Endothelial cell of umbilical vein (primary cell): ENCODE data around the gene MIA. TPM values are rescaled to one million over a fixed set of nuclear protein-coding genes. Genes with fewer than 3 reads are reported as not detected.

ENCODE experiments used
- BruUV-seq: library from RNA; stranded (reverse); fragments of 400-500 nt; replicated peaks from 2 replicates; lab custom pipeline; 2021; lab: Mats Ljungman, UMichigan
- CTCF ChIA-PET: fragments of 300-600, 350-600 bp; sonication (Branson Sonifier 250); formaldehyde crosslinking; loops from one replicate; lab custom pipeline; 2021; ENCODE audit warnings: antibody characterized with exemption, inconsistent platforms; lab: Charles Lee
- POLR2A ChIA-PET: fragments of 300-600, 350-600 bp; sonication (Branson Sonifier 250); formaldehyde crosslinking; loops from one replicate; lab custom pipeline; 2021; ENCODE audit warnings: antibody characterized with exemption, inconsistent platforms; lab: Charles Lee
- DNase-seq: peaks from one replicate; pipeline ENCODE4 v3.0.0-alpha.2; 2011; ENCODE audit warnings: low read depth, low spot score
- FAIRE-seq: peaks from 2 replicates; lab custom pipeline; 2011; peaks lifted over from hg19 to GRCh38; lab: Jason Lieb, UNC
- H2AFZ ChIP-seq: 2 replicates; pipeline ENCODE4 v1.6.0; 2012; ENCODE audit warnings: low read depth, low read length, control low read depth, inconsistent platforms
- H3K27ac ChIP-seq: 2 replicates; pipeline ENCODE4 v1.5.1; 2011; ENCODE audit warnings: low read depth, mild to moderate bottlenecking, control low read depth, low read length, moderate library complexity; ENCODE audit not compliant: insufficient read depth
- H3K27me3 ChIP-seq, 2 experiments: 2 replicates each; pipeline versions ENCODE4 v1.6.0 to v1.6.1; 2011; ENCODE audit warnings: low read length in 2 of 2, mixed read lengths in 1 of 2; ENCODE audit not compliant: control insufficient read depth in 2 of 2, insufficient read depth in 2 of 2
- H3K36me3 ChIP-seq, 2 experiments: 2 replicates in 1 of 2; 3 replicates in 1 of 2; pipeline ENCODE4 v1.5.1; 2011; ENCODE audit warnings: low read length in 2 of 2, mild to moderate bottlenecking in 1 of 2, moderate library complexity in 1 of 2; ENCODE audit not compliant: control insufficient read depth in 2 of 2, insufficient read depth in 2 of 2; ENCODE audit errors: extremely low read depth in 1 of 2
- H3K4me1 ChIP-seq: 3 replicates; pipeline ENCODE4 v1.5.1; 2011; ENCODE audit warnings: mild to moderate bottlenecking, low read length; ENCODE audit not compliant: control insufficient read depth, insufficient read depth; ENCODE audit errors: extremely low read depth
- H3K4me2 ChIP-seq: 2 replicates; pipeline ENCODE4 v1.6.1; 2011; ENCODE audit warnings: low read length, control low read depth, mixed read lengths; ENCODE audit not compliant: insufficient read depth
- H3K4me3 ChIP-seq, 3 experiments: fragments of 200-600 bp in 1 of 3; sonication (generic), shearing (Covaris generic) in 1 of 3; replicated peaks in 1 of 3; 2 replicates each; pipeline ENCODE4 v1.5.1; 2011 to 2016; ENCODE audit warnings: control low read depth in 3 of 3, low read length in 3 of 3, mild to moderate bottlenecking in 2 of 3, inconsistent platforms in 1 of 3, low read depth in 1 of 3, moderate library complexity in 1 of 3; ENCODE audit not compliant: insufficient read depth in 1 of 3
- H3K79me2 ChIP-seq: 2 replicates; pipeline ENCODE4 v1.6.0; 2012; ENCODE audit warnings: low read length, inconsistent platforms; ENCODE audit not compliant: control insufficient read depth, insufficient read depth
- H3K9ac ChIP-seq: replicated peaks from 2 replicates; pipeline ENCODE3; 2011; ENCODE audit warnings: low read length, control low read depth; ENCODE audit not compliant: insufficient read depth; ENCODE audit errors: extremely low read depth
- H3K9me1 ChIP-seq: replicated peaks from 3 replicates; pipeline ENCODE4 v1.6.0; 2011; ENCODE audit warnings: mild to moderate bottlenecking, low read length; ENCODE audit not compliant: control insufficient read depth, insufficient read depth; ENCODE audit errors: extremely low read depth
- H3K9me3 ChIP-seq: replicated peaks from 2 replicates; pipeline ENCODE4 v1.5.1; 2012; ENCODE audit warnings: low read length, inconsistent platforms; ENCODE audit not compliant: control insufficient read depth, insufficient read depth
- H4K20me1 ChIP-seq: replicated peaks from 2 replicates; pipeline ENCODE3; 2011; ENCODE audit warnings: mild to moderate bottlenecking, low read length; ENCODE audit not compliant: control insufficient read depth, insufficient read depth; ENCODE audit errors: extremely low read depth
- CTCF ChIP-seq, 2 donors: IDR thresholded peaks; 1 replicate in 1 of 2; 2 replicates in 1 of 2; pipeline ENCODE4 v1.5.1; 2011; ENCODE audit warnings: low read length in 2 of 2, mild to moderate bottlenecking in 2 of 2, moderate library complexity in 2 of 2, control low read depth in 1 of 2, inconsistent platforms in 1 of 2, low read depth in 1 of 2; ENCODE audit not compliant: insufficient read depth in 1 of 2; ENCODE audit errors: extremely low read depth in 1 of 2
- EZH2 ChIP-seq: IDR thresholded peaks from 2 replicates; pipeline ENCODE4 v1.6.1; 2012; ENCODE audit warnings: borderline replicate concordance, low read depth, mild to moderate bottlenecking, moderate library complexity, low read length, inconsistent platforms; ENCODE audit not compliant: severe bottlenecking
- FOS ChIP-seq: IDR thresholded peaks from 2 replicates; pipeline ENCODE4 v1.6.1; 2011; ENCODE audit warnings: mild to moderate bottlenecking, low read length, moderate library complexity, borderline replicate concordance; ENCODE audit not compliant: insufficient read depth
- GATA2 ChIP-seq: IDR thresholded peaks from 2 replicates; pipeline ENCODE4 v1.7.0; 2011; ENCODE audit warnings: low read depth, mild to moderate bottlenecking, moderate library complexity, mixed read lengths, low read length; ENCODE audit not compliant: insufficient read length, insufficient read depth
- JUN ChIP-seq: IDR thresholded peaks from 2 replicates; pipeline ENCODE4 v1.6.1; 2011; ENCODE audit warnings: borderline replicate concordance, low read depth; ENCODE audit not compliant: insufficient read length, insufficient read depth
- MAX ChIP-seq: IDR thresholded peaks from 2 replicates; pipeline ENCODE4 v1.6.1; 2011; ENCODE audit not compliant: insufficient read depth, insufficient read length
- MYC ChIP-seq: IDR thresholded peaks from one replicate; pipeline ENCODE4 v1.6.1; 2011; ENCODE audit warnings: mild to moderate bottlenecking, low read depth, low read length
- POLR2A ChIP-seq: IDR thresholded peaks from 2 replicates; pipeline ENCODE4 v1.6.1; 2012; ENCODE audit warnings: low read depth, mild to moderate bottlenecking, control low read depth, low read length
- POLR2AphosphoS5 ChIP-seq: IDR thresholded peaks from 2 replicates; pipeline ENCODE4 v1.6.1; 2012; ENCODE audit warnings: low read depth, mild to moderate bottlenecking, control low read depth, low read length, moderate library complexity; ENCODE audit not compliant: insufficient read depth
- dilution Hi-C: fragments of 300-500 bp; cut with MboI; formaldehyde crosslinking; loops from one replicate; pipeline ENCODE4 v1.15.0; 2019; ENCODE audit warnings: low sequenced_read_pairs; ENCODE audit not compliant: extremely low pct_ligation_motif_present
- intact Hi-C: fragments of 100-400 bp; cut with micrococcal nuclease; formaldehyde crosslinking; loops from one replicate; pipeline ENCODE4 v1.10.0; 2022
- polyA plus RNA-seq, 4 experiments: library from polyadenylated mRNA; depleted of rRNA in 3 of 4; stranded (reverse) in 3 of 4; unstranded in 1 of 4; fragments of >200 nt; gene quantifications; 2 replicates each; pipeline versions ENCODE4 v1.2.1 to v1.2.3, GENCODE V29; 2011 to 2012; ENCODE audit warnings: missing spikeins in 1 of 4
- total RNA-seq: library from RNA; stranded (reverse); gene quantifications from 2 replicates; pipeline ENCODE4 v1.2.3, GENCODE V29; 2021

MIA gene
- total and polyA plus RNA-seq, 2 donors (not counting 3 experiments of a cell fraction or from before 2014, with no cell fraction given), result 0.32 TPM; not detected in 1

- no TSS peak for BruUV-seq
- POLR2A ChIA-PET, result no interaction called here
- no peak overlapping the region for H3K4me3 ChIP-seq
- dilution Hi-C loops, result no loop called here
- H3K79me2 ChIP-seq, result no peaks in the 10 kb centered on the region
- intact Hi-C loops, result no loop called here
- CTCF ChIA-PET, result no interaction called here
- no peaks in the 10 kb centered on the region for H3K9me3 ChIP-seq
- no peaks in the 10 kb centered on the region for H3K9me1 ChIP-seq
- H2AFZ ChIP-seq, result no peak overlapping the region
- no peak for TF ChIP-seq POLR2AphosphoS5
- TF ChIP-seq MYC, result no peak
- TF ChIP-seq JUN, result no peak
- no peak for TF ChIP-seq POLR2A
- no peak for TF ChIP-seq EZH2
- no peak for TF ChIP-seq CTCF (IDR thresholded peaks at IDR 0.05; ENCODE audit: extremely low read depth in 1 of 2, insufficient read depth in 1 of 2, low read depth in 1 of 2, low read length in 2 of 2)
- TF ChIP-seq GATA2, result no peak
- no peak for TF ChIP-seq MAX
- no peak for TF ChIP-seq FOS
- peaks cover 11 to 34% of the 10 kb centered on the region in 2 experiments for H3K36me3 ChIP-seq
- H3K27ac ChIP-seq, result no peak overlapping the region
- no peak overlapping the region for H3K4me2 ChIP-seq
- H4K20me1 ChIP-seq, result no peaks in the 10 kb centered on the region
- DNase-seq (no peak), FAIRE-seq (no peak)
- H3K9ac ChIP-seq, result no peak overlapping the region
- no peaks in the 10 kb centered on the region for H3K4me1 ChIP-seq
- H3K27me3 ChIP-seq, result no peaks in the 10 kb centered on the region
Observed at GRCh38 chr19:40737102-40737644, 38.1 kb upstream of the MIA start.
